K562 (cell line): Measurements from ENCODE around the gene ISYNA1. TPM values are rescaled to one million over a fixed set of nuclear protein-coding genes. Genes with fewer than 3 reads are reported as not detected.

Source experiments
- BCOR ChIP-seq: fragments of 450-650 bp; IDR thresholded peaks from 2 replicates; pipeline ENCODE4 v1.6.1; 2016
- CHAMP1 ChIP-seq: fragments of 450-650 bp; IDR thresholded peaks from 2 replicates; pipeline ENCODE4 v1.6.1; 2016; ENCODE audit warnings: mild to moderate bottlenecking
- CTCFL ChIP-seq: IDR thresholded peaks from 2 replicates; pipeline ENCODE4 v1.6.1; 2011; ENCODE audit warnings: borderline replicate concordance, low read depth, mild to moderate bottlenecking, moderate library complexity, low read length; ENCODE audit not compliant: insufficient read depth, poor library complexity, severe bottlenecking
- CXXC5 ChIP-seq: fragments of 250-450 bp; sonication (Bioruptor Pico); IDR thresholded peaks from 2 replicates; pipeline ENCODE4 v1.8.0; 2022; ENCODE audit warnings: inconsistent platforms, mild to moderate bottlenecking, moderate library complexity
- E2F1 ChIP-seq: sonication (generic); formaldehyde crosslinking; IDR thresholded peaks from 2 replicates; pipeline ENCODE4 v1.8.1; 2023; ENCODE audit warnings: mild to moderate bottlenecking, missing genetic modification reagents, moderate library complexity
- ESRRA ChIP-seq: fragments of 450-650 bp; IDR thresholded peaks from 2 replicates; pipeline ENCODE4 v1.6.1; 2014; ENCODE audit warnings: low read depth, mild to moderate bottlenecking, moderate library complexity, borderline replicate concordance
- HDAC2 ChIP-seq: fragments of 450-650 bp; IDR thresholded peaks from 2 replicates; pipeline ENCODE4 v1.6.1; 2016; ENCODE audit warnings: mild to moderate bottlenecking
- HMBOX1 ChIP-seq: sonication (generic); IDR thresholded peaks from 2 replicates; pipeline ENCODE4 v1.6.1; 2016
- NBN ChIP-seq: fragments of 450-650 bp; IDR thresholded peaks from 2 replicates; pipeline ENCODE4 v1.6.1; 2016; ENCODE audit warnings: low read depth, mild to moderate bottlenecking
- NKRF ChIP-seq: fragments of 450-650 bp; IDR thresholded peaks from 2 replicates; pipeline ENCODE4 v1.6.1; 2016; ENCODE audit warnings: borderline replicate concordance
- NR2C2 ChIP-seq, 2 experiments: fragments of 200-800 bp in 1 of 2; sonication (Bioruptor generic) in 1 of 2; sonication (generic) in 1 of 2; formaldehyde crosslinking in 1 of 2; IDR thresholded peaks; 2 replicates each; pipeline versions ENCODE4 v1.6.1 to v1.8.0; 2016 to 2022; ENCODE audit warnings: mild to moderate bottlenecking in 1 of 2, missing compliant biosample characterization in 1 of 2, missing genetic modification characterization in 1 of 2, missing genetic modification reagents in 1 of 2
- POLR3G ChIP-seq: IDR thresholded peaks from 2 replicates; pipeline ENCODE4 v1.6.1; 2011; ENCODE audit not compliant: insufficient read length, insufficient replicate concordance; ENCODE audit errors: extremely low read depth
- RFX5 ChIP-seq: IDR thresholded peaks from 2 replicates; pipeline ENCODE4 v1.6.1; 2011; ENCODE audit warnings: low read depth, mild to moderate bottlenecking, improper control_type of control experiment, low read length
- ZBTB17 ChIP-seq: fragments of 450-650 bp; formaldehyde crosslinking; IDR thresholded peaks from 2 replicates; pipeline ENCODE4 v1.4.0; 2020; ENCODE audit warnings: mild to moderate bottlenecking
- ZBTB43 ChIP-seq: sonication (generic); formaldehyde crosslinking; IDR thresholded peaks from 2 replicates; pipeline ENCODE4 v1.8.0; 2023; ENCODE audit warnings: mild to moderate bottlenecking, missing genetic modification reagents
- ZEB2 ChIP-seq: fragments of 450-650 bp; IDR thresholded peaks from 2 replicates; pipeline ENCODE4 v1.6.1; 2016
- ZNF77 ChIP-seq: fragments of 250-450 bp; sonication (Bioruptor Pico); IDR thresholded peaks from 2 replicates; pipeline ENCODE4 v1.5.0; 2020
- polyA plus RNA-seq, 8 experiments: library from polyadenylated mRNA; depleted of rRNA in 4 of 8; stranded (reverse) in 5 of 8; unstranded in 3 of 8; fragments of >200 nt; fragmentation: Nextera tagmentation in 2 of 8; fragmentation: Illumina TruSeq in 1 of 8; extraction: Ambion mirVana in 2 of 8; extraction: Trizol in 1 of 8; gene quantifications; 2 replicates each; pipeline versions ENCODE4 v1.2.1 to v1.2.3, GENCODE V29; 2011 to 2014; ENCODE audit warnings: inconsistent platforms in 1 of 8, missing spikeins in 1 of 8
- total RNA-seq, 7 experiments: library from RNA; depleted of rRNA in 6 of 7; stranded (reverse); fragments of >200 nt in 6 of 7; fragmentation: Illumina TruSeq in 2 of 7; extraction: Trizol in 2 of 7; gene quantifications; 2 replicates each; pipeline versions ENCODE4 v1.2.1 to v1.2.3, GENCODE V29; 2011 to 2021; ENCODE audit warnings: low replicate concordance in 1 of 7

Gene ISYNA1
- total and polyA plus RNA-seq, 9 of the 15 experiments (the other 6 are each of a cell fraction or from before 2014, with no cell fraction given): 21.8 to 460 (median 93.2) TPM

GRCh38 chr19:18437491-18438330 is at the start of gene ISYNA1 (continued):
- TF ChIP-seq NKRF (peak; percentile 78; the same call in 1 of the 2 replicates), ZNF77 (CRISPR knock-in tag) (no peak), NBN (no peak), POLR3G (no peak), RFX5 (no peak), HMBOX1 (no peak), CHAMP1 (no peak), CXXC5 (CRISPR knock-in tag) (peak; percentile 75), ZEB2 (no peak; the same call in 1 of the 2 replicates), HDAC2 (peak; percentile 29), CTCFL (no peak), ZBTB43 (CRISPR knock-in tag) (no peak), ZBTB17 (CRISPR knock-in tag) (no peak), BCOR (0 out of 2 replicates have a peak, but pooled peaks have one; percentile 6), E2F1 (no peak; the same call in 1 of the 2 replicates), ESRRA (no peak), NR2C2 (CRISPR knock-in tag; IDR thresholded peaks at IDR 0.05) (no peak), NR2C2 (tag; IDR thresholded peaks at IDR 0.05) (peak; percentile 71)
